Umbilical cord (tissue), 2 donors: ENCODE data around the gene TMPRSS13. TPM values are rescaled to one million over a fixed set of nuclear protein-coding genes. Genes with fewer than 3 reads are reported as not detected.

Experiments
- DNase-seq: peaks from one replicate; pipeline ENCODE4 v3.0.0-alpha.2; 2015; ENCODE audit warnings: low spot score
- total RNA-seq: library from RNA; depleted of rRNA; stranded (reverse); fragments of >200 nt; gene quantifications from one replicate; pipeline ENCODE4 v1.2.3, GENCODE V29; 2014; ENCODE audit warnings: low replicate concordance; ENCODE audit not compliant: insufficient read depth

The TMPRSS13 gene
- total RNA-seq, 1 donor from 2014 or later = 0.72 TPM

GRCh38 chr11:117900121-117900648 lies 29.0 kb downstream of the TMPRSS13 start:
- DNase-seq = no peak

- no peak for DNase-seq
These were observed 31.1 kb downstream of the TMPRSS13 start for GRCh38 chr11:117898059-117898458.

- no peak for DNase-seq
These were observed 36.6 kb downstream of the TMPRSS13 start for GRCh38 chr11:117892651-117893050.

GRCh38 chr11:117891362-117891761 lies 37.8 kb downstream of the TMPRSS13 start:
- no peak for DNase-seq

GRCh38 chr11:117888139-117888566 lies 41.0 kb downstream of the TMPRSS13 start:
- peak; percentile 74 for DNase-seq

GRCh38 chr11:117887431-117888138 lies 41.6 kb downstream of the TMPRSS13 start:
- no peak for DNase-seq

- peak; percentile 99 for DNase-seq
These were observed 43.4 kb downstream of the TMPRSS13 start for GRCh38 chr11:117885777-117886176.

GRCh38 chr11:117884994-117885393 lies 44.2 kb downstream of the TMPRSS13 start:
- peak; percentile 96 for DNase-seq

GRCh38 chr11:117883063-117883462 lies 46.1 kb downstream of the TMPRSS13 start:
- no peak for DNase-seq

- peak; percentile 86 for DNase-seq
These were observed 46.8 kb downstream of the TMPRSS13 start for GRCh38 chr11:117882311-117882905.

- DNase-seq = no peak
These were observed 48.0 kb downstream of the TMPRSS13 start for GRCh38 chr11:117881217-117881616.

GRCh38 chr11:117879516-117880480 lies 49.4 kb downstream of the TMPRSS13 start:
- no peak for DNase-seq

GRCh38 chr11:117878939-117879475 lies 50.2 kb downstream of the TMPRSS13 start:
- DNase-seq = no peak

- no peak for DNase-seq
These were observed 50.8 kb downstream of the TMPRSS13 start for GRCh38 chr11:117878314-117878938.

- no peak for DNase-seq
These were observed 52.0 kb downstream of the TMPRSS13 start for GRCh38 chr11:117877120-117877784.

- peak; percentile 97 for DNase-seq
These were observed 52.7 kb downstream of the TMPRSS13 start, which contains the start of gene FXYD6 for GRCh38 chr11:117876341-117877119. Gene FXYD6, minus strand, starts transcription at chr11:117876658. Its CDS starts 33,882 bp downstream, at chr11:117842776.

GRCh38 chr11:117876059-117876340 lies 53.2 kb downstream of the TMPRSS13 start:
- DNase-seq = peak; percentile 35

GRCh38 chr11:117875382-117876058 lies 53.7 kb downstream of the TMPRSS13 start:
- DNase-seq = peak; percentile 41

- peak; percentile 21 for DNase-seq
These were observed 54.3 kb downstream of the TMPRSS13 start for GRCh38 chr11:117874910-117875381.
